HUDEP-2 (cell line): ENCODE measurements around the gene PBX2.
A peak's percentile ranks its signal among the peaks of the same experiment; 100 is the strongest.
"Not testable (repeated sequence)": the region's sequence is repeated elsewhere in the genome, so short reads cannot be mapped to it uniquely, and the experiment has no call there.

ENCODE experiments used
- DNase-seq, 76 experiments: peaks; one replicate each; lab custom pipeline; 2025; ENCODE audit not compliant: unreplicated experiment in 76 of 76; lab: John Stamatoyannopoulos, UW

The PBX2 gene

GRCh38 chr6:32151863-32152768, 37.9 kb downstream of the PBX2 start, which contains the start of gene PRRT1:
PRRT1 (minus strand) TSS chr6:32151939; CDS start chr6:32151827, 112 bp downstream.
- DNase-seq, result no peak

GRCh38 chr6:32151181-32151862, 38.7 kb downstream of the PBX2 start:
- DNase-seq, result no peak

GRCh38 chr6:32149932-32150870, 39.8 kb downstream of the PBX2 start:
- no peak for DNase-seq

GRCh38 chr6:32149092-32149755, 40.8 kb downstream of the PBX2 start:
- DNase-seq, result no peak

- peak in 35 of 76 experiments; percentile 12 to 72 (median 42) for DNase-seq
Measured at GRCh38 chr6:32148289-32149091, 41.5 kb downstream of the PBX2 start.

GRCh38 chr6:32147401-32148132, 42.4 kb downstream of the PBX2 start:
- peak in 11 of 76 experiments; percentile 19 to 44 (median 29) for DNase-seq

- no peak for DNase-seq
Measured at GRCh38 chr6:32146687-32147086, 43.3 kb downstream of the PBX2 start.

GRCh38 chr6:32146287-32146686, 43.7 kb downstream of the PBX2 start:
- DNase-seq, result no peak

GRCh38 chr6:32144238-32144637, 45.8 kb downstream of the PBX2 start:
- DNase-seq, result not testable (repeated sequence)

GRCh38 chr6:32140420-32141046, 49.5 kb downstream of the PBX2 start:
- DNase-seq, result peak in 38 of 76 experiments; percentile 16 to 72 (median 38)

- DNase-seq, result no peak
Measured at GRCh38 chr6:32139590-32139989, 50.4 kb downstream of the PBX2 start.

- no peak for DNase-seq
Measured at GRCh38 chr6:32137454-32137853, 52.5 kb downstream of the PBX2 start.
